Measurements from ENCODE around the gene ZMYND19.
"Not testable (repeated sequence)": the region's sequence is repeated elsewhere in the genome, so short reads cannot be mapped to it uniquely, and the experiment has no call there.

The ZMYND19 gene

DNA sequence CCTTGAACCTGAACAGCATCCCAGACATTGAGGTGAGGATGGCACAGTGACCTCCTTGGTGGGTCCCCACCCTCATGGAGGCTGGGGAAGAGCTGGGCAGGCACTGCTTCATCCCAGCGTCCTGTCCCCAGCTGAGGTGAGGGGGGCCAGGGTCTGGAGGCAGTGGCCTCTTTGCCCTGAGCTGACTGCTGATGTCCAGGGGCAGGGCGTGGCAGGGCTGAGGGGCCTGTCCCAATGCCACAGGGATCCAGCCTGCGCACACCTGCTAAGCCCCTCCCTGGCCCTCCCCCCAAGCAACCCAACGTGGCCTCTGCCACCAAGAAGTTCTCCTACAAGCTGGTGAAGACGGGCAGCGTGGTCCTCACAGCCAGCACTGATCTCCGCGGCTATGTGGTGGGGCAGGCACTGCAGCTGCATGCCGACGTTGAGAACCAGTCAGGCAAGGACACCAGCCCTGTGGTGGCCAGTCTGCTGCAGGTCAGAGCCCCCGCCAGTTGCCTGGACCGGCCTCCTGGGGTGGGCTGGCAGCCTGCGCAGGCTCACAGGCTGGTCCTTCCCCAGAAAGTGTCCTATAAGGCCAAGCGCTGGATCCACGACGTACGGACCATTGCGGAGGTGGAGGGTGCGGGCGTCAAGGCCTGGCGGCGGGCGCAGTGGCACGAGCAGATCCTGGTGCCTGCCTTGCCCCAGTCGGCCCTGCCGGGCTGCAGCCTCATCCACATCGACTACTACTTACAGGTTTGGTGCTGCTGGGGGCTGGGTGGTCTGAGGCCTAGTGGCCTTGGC, 23.6 kb upstream of the ZMYND19 start:
- DNase-seq, result no peak

- no peak for DNase-seq
These were observed 22.9 kb upstream of the ZMYND19 start for GRCh38 chr9:137613259-137613658.

DNA sequence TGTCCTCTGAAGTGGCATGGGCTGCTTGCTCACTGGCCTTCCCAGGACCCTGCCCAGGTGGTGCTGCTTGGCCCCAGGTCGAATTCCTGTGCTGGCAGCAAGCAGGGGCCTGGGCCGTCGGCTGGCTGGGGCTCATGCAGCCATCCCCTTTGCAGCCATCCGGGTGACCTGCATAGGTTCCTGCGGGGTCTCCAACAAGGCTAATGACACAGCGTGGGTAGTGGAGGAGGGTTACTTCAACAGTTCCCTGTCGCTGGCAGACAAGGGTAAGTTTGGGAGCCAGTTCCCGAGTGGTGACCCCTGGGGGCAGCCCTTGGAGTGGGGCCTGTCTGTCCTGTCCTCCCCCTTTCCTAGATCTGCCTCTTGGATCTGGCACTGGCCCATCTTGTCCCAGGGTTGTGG, 22.4 kb upstream of the ZMYND19 start:
- no peak for DNase-seq

GRCh38 chr9:137611623-137612609, 21.6 kb upstream of the ZMYND19 start:
- DNase-seq, result no peak

- DNase-seq, result no peak
These were observed 20.6 kb upstream of the ZMYND19 start for GRCh38 chr9:137610944-137611343.

- no peak for DNase-seq
These were observed 17.0 kb upstream of the ZMYND19 start for GRCh38 chr9:137607141-137607857.

- no peak for DNase-seq
These were observed 16.4 kb upstream of the ZMYND19 start for GRCh38 chr9:137606734-137607138.

GRCh38 chr9:137606005-137606621, 15.8 kb upstream of the ZMYND19 start:
- DNase-seq, result no peak

DNA sequence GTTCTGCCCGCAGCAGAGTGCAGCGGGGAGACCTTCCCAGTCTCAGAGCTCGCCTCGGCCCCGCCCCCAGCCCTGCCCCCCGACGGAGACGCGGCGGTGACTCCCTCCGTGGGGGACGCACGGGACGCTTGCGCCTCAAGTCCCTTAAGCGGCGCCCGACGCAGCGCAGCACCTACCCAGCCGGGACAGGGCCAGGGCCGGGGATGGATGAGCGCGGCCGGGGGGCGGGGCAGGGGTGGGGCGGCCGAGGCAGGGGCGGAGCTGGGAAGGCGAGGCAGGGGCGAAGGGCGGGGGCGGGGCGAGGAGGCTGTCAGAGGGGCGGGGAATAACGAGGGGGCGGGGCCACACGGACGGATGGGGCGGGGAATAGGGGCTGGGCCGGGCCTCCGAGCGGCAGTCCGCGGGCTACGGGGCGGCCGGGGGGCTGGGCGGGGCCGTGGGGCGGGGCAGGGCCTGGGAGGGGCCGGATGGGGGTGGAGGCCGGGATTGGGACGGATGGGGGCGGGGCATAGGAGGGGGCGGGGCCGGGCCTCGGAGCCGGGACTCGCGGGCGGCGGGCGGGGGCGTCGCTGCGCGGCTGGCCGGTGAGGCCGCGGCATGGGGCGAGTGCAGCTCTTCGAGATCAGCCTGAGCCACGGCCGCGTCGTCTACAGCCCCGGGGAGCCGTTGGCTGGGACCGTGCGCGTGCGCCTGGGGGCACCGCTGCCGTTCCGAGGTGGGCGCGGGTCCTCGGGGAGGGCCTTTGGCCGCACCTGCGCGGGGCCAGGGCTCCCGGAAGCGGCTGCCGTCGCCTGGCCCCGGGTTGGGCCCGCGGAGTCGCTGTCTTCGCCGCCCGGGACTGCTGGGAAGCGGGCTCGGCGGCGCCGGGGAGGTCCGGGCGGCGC, 15.1 kb upstream of the ZMYND19 start, which contains the start of gene ARRDC1:
ARRDC1 (plus strand) TSS at position 566 of the 884 bp plus-strand sequence; CDS start at position 598, 32 bp downstream.
- DNase-seq, result no peak

DNA sequence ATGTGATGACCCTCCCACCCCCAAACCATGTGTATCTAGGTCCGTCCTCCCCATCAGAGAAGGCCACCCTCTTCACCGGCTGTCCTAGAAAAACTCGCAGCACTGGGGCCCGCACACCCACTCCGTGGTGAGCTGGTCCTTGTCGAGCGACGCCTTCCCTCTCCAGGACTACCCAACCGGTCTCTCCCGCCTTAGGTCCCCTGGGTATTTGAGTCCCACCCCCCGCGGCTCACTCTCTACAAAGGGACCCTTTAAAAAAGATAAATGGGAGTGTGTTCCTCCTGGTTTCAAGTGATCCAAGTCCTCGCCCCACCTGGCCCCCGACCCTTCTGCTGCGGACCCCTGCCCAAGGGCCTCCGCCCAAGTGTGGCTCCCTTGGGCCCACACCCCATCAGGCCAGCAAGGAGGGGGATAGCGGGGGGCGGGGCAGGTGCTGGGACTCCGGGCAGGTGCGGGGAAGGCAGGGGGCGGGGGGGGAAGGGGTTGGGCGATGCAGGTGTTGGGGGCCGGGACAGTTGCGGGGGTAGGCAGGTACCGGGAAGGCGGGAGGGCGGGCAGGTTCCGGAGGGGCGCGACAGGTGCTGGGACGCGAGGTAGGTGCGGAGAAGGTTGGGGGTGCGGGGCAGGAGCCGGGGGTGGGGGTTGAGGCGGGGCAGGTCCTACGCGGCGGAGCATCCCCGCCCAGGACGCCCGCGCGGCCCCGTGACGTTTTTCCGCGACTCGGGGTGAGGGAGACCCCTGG, 14.2 kb upstream of the ZMYND19 start:
- DNase-seq, result no peak

DNA sequence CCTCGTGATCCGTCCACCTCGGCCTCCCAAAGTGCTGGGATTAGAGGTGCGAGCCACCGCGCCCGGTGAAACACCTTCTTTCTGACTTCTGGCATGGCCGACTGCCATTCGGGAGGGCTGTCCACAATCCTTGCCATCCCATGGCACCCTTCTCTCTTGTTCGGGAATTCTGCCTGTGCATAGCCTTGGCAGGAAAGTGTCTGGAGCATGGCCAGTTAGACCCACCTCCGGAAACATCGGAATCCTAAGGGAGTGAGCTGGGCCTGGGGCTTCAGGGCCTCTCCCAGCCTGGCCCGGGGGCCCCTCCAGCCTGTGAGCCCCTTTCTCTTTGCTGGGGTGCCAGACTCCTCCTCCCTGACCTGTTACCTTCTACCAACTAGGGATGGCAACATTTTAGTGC, 13.6 kb upstream of the ZMYND19 start:
- DNase-seq, result no peak

DNA sequence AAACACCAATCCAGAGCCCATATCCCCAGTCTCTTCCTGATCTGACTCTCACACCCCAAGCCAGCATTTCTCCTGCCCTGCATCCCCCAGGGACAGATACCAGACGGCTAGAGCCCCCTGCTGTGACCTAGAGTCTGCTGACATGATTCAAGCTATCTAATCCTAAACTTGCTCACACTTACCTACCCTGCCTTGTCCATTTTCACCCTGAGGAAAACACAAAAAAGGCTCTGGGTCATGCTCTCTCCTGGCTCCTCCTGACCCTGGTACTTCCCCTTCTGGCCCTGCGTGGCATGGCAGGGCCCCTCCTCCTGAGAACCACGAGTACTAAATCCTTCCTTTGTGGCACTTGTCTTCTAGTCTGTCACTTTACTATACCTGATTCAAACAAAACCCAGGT, 12.3 kb upstream of the ZMYND19 start:
- no peak for DNase-seq

- DNase-seq, result no peak
These were observed 8.6 kb upstream of the ZMYND19 start for GRCh38 chr9:137598943-137599342.

- DNase-seq, result not testable (repeated sequence)
These were observed 6.3 kb upstream of the ZMYND19 start for GRCh38 chr9:137596577-137596976.

- no peak for DNase-seq
These were observed 2.9 kb upstream of the ZMYND19 start for GRCh38 chr9:137593176-137593575.

GRCh38 chr9:137592767-137593166, 2.5 kb upstream of the ZMYND19 start:
- DNase-seq, result no peak

- no peak for DNase-seq
These were observed 216 bp downstream of the ZMYND19 start for GRCh38 chr9:137590123-137590468.

GRCh38 chr9:137589441-137590122, 730 bp downstream of the ZMYND19 start:
- DNase-seq, result no peak

- no peak for DNase-seq
These were observed 1.4 kb downstream of the ZMYND19 start for GRCh38 chr9:137588891-137589290.

DNA sequence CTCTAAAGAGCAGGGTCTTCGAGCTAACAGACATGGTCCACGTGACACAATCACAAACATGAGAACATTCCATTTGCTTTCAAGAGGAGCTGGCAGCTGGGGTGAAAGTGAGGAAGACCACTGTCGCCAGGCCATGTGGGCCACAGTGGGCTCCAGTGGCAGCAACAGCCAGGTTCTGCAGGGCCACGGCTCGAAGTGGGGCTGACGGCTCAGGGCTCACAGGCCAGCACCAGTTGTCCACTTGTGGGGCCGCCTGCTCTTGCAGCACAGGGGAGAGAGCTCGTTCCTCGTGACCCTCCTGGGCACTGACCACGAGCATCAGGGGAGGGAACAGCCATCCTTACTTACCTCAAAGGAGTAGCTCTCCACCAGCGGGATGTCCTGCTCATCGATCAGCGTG, 2.0 kb downstream of the ZMYND19 start:
- DNase-seq, result no peak
